ENCODE results near the gene SLAMF7.
"Not testable (repeated sequence)": the region's sequence is repeated elsewhere in the genome, so short reads cannot be mapped to it uniquely, and the experiment has no call there.

Gene SLAMF7

GRCh38 chr1:160774886-160775719 lies 36.1 kb downstream of the SLAMF7 start:
- no peak for DNase-seq (ENCODE audit: low spot score)

- no peak for DNase-seq (ENCODE audit: low spot score)
Observed at GRCh38 chr1:160776178-160776577, 37.1 kb downstream of the SLAMF7 start.

- DNase-seq (ENCODE audit: low spot score) = no peak
Observed at GRCh38 chr1:160777486-160778089, 38.5 kb downstream of the SLAMF7 start.

- no peak for DNase-seq (ENCODE audit: low spot score)
Observed at GRCh38 chr1:160778976-160779375, 39.9 kb downstream of the SLAMF7 start.

- no peak for DNase-seq (ENCODE audit: low spot score)
Observed at GRCh38 chr1:160779626-160780397, 40.8 kb downstream of the SLAMF7 start.

GRCh38 chr1:160780398-160780755 lies 41.3 kb downstream of the SLAMF7 start:
- DNase-seq (ENCODE audit: low spot score) = no peak

- DNase-seq (ENCODE audit: low spot score) = no peak
Observed at GRCh38 chr1:160781186-160781766, 42.2 kb downstream of the SLAMF7 start.

- DNase-seq (ENCODE audit: low spot score) = no peak
Observed at GRCh38 chr1:160781914-160782689, 43.1 kb downstream of the SLAMF7 start.

GRCh38 chr1:160782988-160783765 lies 44.1 kb downstream of the SLAMF7 start:
- not testable (repeated sequence) for DNase-seq (ENCODE audit: low spot score)

- DNase-seq (ENCODE audit: low spot score) = no peak
Observed at GRCh38 chr1:160789051-160789701, 50.1 kb downstream of the SLAMF7 start.

- DNase-seq (ENCODE audit: low spot score) = no peak
Observed at GRCh38 chr1:160789702-160790611, 50.9 kb downstream of the SLAMF7 start.

GRCh38 chr1:160794376-160794775 lies 55.3 kb downstream of the SLAMF7 start:
- DNase-seq (ENCODE audit: low spot score) = no peak

- no peak for DNase-seq (ENCODE audit: low spot score)
Observed at GRCh38 chr1:160795951-160796383, 56.9 kb downstream of the SLAMF7 start, which contains the start of gene LY9. Gene LY9 (plus strand): TSS chr1:160796174. CDS start chr1:160796188, 14 bp downstream.

GRCh38 chr1:160797271-160797709 lies 58.2 kb downstream of the SLAMF7 start:
- DNase-seq (ENCODE audit: low spot score) = no peak

- no peak for DNase-seq (ENCODE audit: low spot score)
Observed at GRCh38 chr1:160797861-160798273, 58.8 kb downstream of the SLAMF7 start.

- DNase-seq (ENCODE audit: low spot score) = no peak
Observed at GRCh38 chr1:160798439-160798838, 59.4 kb downstream of the SLAMF7 start.

- no peak for DNase-seq (ENCODE audit: low spot score)
Observed at GRCh38 chr1:160799641-160800040, 60.6 kb downstream of the SLAMF7 start.

- no peak for DNase-seq (ENCODE audit: low spot score)
Observed at GRCh38 chr1:160800142-160800541, 61.1 kb downstream of the SLAMF7 start.

Data from left forelimb (tissue), 1 donor.